Right atrium auricular region (tissue), 2 donors: Measurements from ENCODE around the gene UBLCP1. TPM values are rescaled to one million over a fixed set of nuclear protein-coding genes. Genes with fewer than 3 reads are reported as not detected.
A peak's percentile ranks its signal among the peaks of the same experiment; 100 is the strongest.

Experiments used
- DNase-seq: peaks from one replicate; pipeline ENCODE4 v3.0.0-alpha.2; 2019; ENCODE audit warnings: low spot score
- H3K27ac ChIP-seq, 2 donors: fragments of 200-600 bp; sonication (generic); 1 replicate in 1 of 2; 2 replicates in 1 of 2; pipeline ENCODE4 v1.5.1; 2016 to 2019
- H3K27me3 ChIP-seq, 2 donors: fragments of 200-600 bp; sonication (generic); one replicate each; pipeline versions ENCODE4 v1.5.1 to v1.6.0; 2017 to 2019
- H3K36me3 ChIP-seq: fragments of 200-600 bp; sonication (generic); one replicate; pipeline ENCODE4 v1.5.1; 2016
- H3K4me1 ChIP-seq, 2 donors: fragments of 200-600 bp; sonication (generic); one replicate each; pipeline versions ENCODE4 v1.5.1 to v1.6.0; 2017 to 2019
- H3K4me3 ChIP-seq, 2 donors: fragments of 200-600 bp; sonication (generic); 1 replicate in 1 of 2; 2 replicates in 1 of 2; pipeline ENCODE4 v1.5.1; 2017 to 2019; ENCODE audit warnings: mild to moderate bottlenecking in 1 of 2, moderate library complexity in 1 of 2
- H3K9me3 ChIP-seq, 2 donors: fragments of 200-600 bp; sonication (generic); one replicate each; pipeline ENCODE4 v1.5.1; 2019
- CTCF ChIP-seq, 2 donors: fragments of 200-600 bp; sonication (generic); IDR thresholded peaks; one replicate each; pipeline ENCODE4 v1.5.1; 2019; ENCODE audit warnings: antibody characterized with exemption in 2 of 2
- total RNA-seq, 2 donors: library from RNA; depleted of rRNA; stranded (reverse); fragments of >200 nt; gene quantifications; one replicate each; pipeline ENCODE4 v1.1.0, GENCODE V29; 2016

Gene UBLCP1
- total RNA-seq, 2 donors from 2014 or later: 13.2 to 14.1 TPM

GRCh38 chr5:159330131-159330800 lies 67.2 kb downstream of the UBLCP1 start, which contains the start of gene IL12B:
TSS of gene IL12B (minus strand) at chr5:159330487. CDS start at chr5:159326782, 3,705 bp downstream.
- H3K4me1 ChIP-seq: peaks cover 0 to 11% of the 10 kb centered on the region in 2 donors
- TF ChIP-seq CTCF (IDR thresholded peaks at IDR 0.05): no peak
- H3K36me3 ChIP-seq: no peaks in the 10 kb centered on the region
- H3K4me3 ChIP-seq: peak within 1 kb of the TSS; percentile 35 to 56
- H3K9me3 ChIP-seq: no peaks in the 10 kb centered on the region
- H3K27ac ChIP-seq: no peak within 1 kb of the TSS
- no peak for DNase-seq
- H3K27me3 ChIP-seq: no peaks in the 10 kb centered on the region

- peak overlapping the region; percentile 35 to 56 for H3K4me3 ChIP-seq
- DNase-seq: peak; percentile 76
- TF ChIP-seq CTCF (IDR thresholded peaks at IDR 0.05): peak; percentile 80 to 90
- peaks cover 0 to 11% of the 10 kb centered on the region in 2 donors for H3K4me1 ChIP-seq
- H3K27me3 ChIP-seq: no peaks in the 10 kb centered on the region
- no peaks in the 10 kb centered on the region for H3K9me3 ChIP-seq
- H3K27ac ChIP-seq: peak overlapping the region in 1 of 2 donors; percentile 60
- no peaks in the 10 kb centered on the region for H3K36me3 ChIP-seq
Measured at GRCh38 chr5:159331093-159331973, 68.2 kb downstream of the UBLCP1 start.

DNA sequence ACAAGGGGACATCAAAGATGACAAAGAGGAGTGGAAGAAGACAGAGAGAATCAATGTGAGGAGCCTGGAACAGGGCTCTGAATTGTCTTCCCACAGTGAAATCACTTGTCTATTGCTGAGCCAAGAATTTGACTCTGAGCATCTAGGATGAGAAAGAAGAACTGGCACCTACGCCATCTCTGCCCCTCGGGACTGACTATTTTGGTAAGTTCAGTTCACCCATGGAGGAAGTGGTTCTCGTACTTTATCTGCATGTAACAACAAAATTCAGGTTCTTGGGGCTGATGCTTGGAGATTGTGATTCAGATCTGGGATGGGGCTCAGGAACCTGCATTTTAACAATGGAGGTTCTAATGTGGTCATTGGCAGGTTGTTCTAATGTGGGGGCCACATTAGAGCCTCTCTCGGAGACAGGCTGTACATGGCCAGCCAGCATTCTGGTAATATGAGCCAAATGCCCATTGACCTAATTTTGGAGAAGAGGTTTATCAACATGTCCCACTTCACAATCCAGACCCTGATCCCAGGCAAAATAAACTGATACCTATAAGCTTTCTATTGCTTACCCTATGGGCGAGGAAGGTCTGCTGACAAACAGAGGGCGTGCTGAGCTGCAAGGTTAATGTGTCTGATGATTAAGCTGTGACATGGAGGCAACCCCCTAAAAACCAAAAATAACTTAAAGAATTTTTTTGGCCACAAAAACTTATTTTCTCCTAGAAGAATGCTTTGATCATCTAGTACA lies 69.9 kb downstream of the UBLCP1 start:
- no peaks in the 10 kb centered on the region for H3K9me3 ChIP-seq
- no peaks in the 10 kb centered on the region for H3K27me3 ChIP-seq
- H3K4me1 ChIP-seq: peaks cover 0 to 11% of the 10 kb centered on the region in 2 donors
- no peaks in the 10 kb centered on the region for H3K36me3 ChIP-seq
- H3K4me3 ChIP-seq: no peak overlapping the region
- H3K27ac ChIP-seq: no peak overlapping the region
- TF ChIP-seq CTCF (IDR thresholded peaks at IDR 0.05): no peak
- no peak for DNase-seq

GRCh38 chr5:159333545-159333925 lies 70.4 kb downstream of the UBLCP1 start:
- Histone ChIP-seq H3K27me3 (no peaks in the 10 kb centered on the region), H3K9me3 (no peaks in the 10 kb centered on the region), H3K36me3 (no peaks in the 10 kb centered on the region), H3K4me1 (peaks cover 0 to 11% of the 10 kb centered on the region in 2 donors), H3K27ac (no peak overlapping the region), H3K4me3 (no peak overlapping the region)
- DNase-seq: no peak
- no peak for TF ChIP-seq CTCF (IDR thresholded peaks at IDR 0.05)

Other genes starting within 250 kb of the UBLCP1 start
- 10 to 100 TPM in 1 of 2 donors, 1 to 10 TPM in 1; 8.2 to 13.9 TPM for gene EBF1, start 163.4 kb upstream of the UBLCP1 start, total RNA-seq
- 10 to 100 TPM; 18.1 to 29.9 TPM for gene RNF145, start 53.7 kb upstream of the UBLCP1 start, total RNA-seq
- not detected for gene IL12B, start 67.2 kb downstream of the UBLCP1 start, total RNA-seq